NCI-H146 (cell line): ENCODE data around the gene FAM53A.
"Not testable (repeated sequence)": the region's sequence is repeated elsewhere in the genome, so short reads cannot be mapped to it uniquely, and the experiment has no call there.

Source experiments
- DNase-seq: peaks from one replicate; lab custom pipeline; 2025; lab: John Stamatoyannopoulos, UW

FAM53A gene

DNA sequence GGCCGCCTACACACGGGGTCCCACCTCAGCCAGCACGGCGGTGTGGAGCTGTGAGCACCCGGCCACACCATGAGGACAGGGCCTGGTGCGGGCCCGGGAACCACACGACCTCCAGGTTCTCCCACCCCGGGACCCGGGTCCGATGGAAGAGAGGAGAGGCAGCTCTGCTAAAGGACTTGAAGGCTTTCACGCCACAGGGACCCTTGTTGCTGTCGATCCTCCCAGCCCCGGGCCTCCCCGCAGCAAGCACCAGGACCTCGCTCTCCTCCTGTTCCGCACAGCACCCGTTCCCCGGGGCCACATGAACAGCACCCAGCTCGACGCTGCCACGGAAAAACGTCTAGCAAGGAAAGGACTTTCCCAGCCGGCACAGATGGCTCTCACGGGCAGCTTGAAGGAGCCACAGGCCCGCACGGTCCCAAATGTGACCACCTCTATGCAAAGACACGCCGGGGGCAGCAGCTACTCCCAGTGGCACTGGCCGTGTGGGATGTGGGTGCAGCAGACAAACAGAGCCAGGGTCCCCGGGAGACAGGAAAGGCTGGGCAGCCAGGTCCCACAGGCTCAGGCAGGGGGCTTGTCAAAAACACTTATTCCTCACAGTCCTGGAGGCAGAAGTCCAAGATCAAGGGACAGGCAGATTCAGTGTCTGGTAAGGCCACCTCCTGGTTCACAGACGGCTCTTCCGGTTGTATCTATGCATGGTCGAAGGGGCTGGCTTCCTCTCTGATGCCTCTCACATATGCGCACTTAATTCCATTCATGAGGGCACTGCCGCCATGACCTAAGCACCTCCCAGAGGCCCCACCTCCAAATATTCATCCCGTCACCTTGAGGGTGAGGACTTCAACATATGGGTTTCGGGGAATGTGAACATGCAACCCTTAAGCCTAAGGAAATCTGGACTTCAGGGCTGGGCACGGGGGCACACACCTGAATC is 24.7 kb downstream of the FAM53A start:
- no peak for DNase-seq

DNA sequence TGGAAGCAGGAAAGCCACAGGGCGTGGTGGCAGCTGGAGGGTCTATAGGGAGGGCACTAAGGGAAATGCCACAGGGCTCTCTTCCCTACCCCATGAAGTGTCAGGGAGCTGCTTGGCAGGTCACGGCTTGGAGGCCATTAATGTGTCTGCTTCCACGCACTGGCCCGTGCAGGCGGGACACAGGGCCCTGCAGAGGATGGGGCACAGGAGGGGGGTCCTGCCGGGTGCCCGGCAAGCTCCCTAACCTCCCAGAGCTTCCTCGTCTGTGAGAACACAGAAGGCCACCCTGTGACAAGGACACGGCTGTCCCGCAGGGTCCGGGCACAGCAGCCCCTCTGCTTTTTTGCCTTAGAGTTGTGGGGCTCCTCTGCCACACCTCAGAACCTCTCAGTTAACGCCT is 25.5 kb downstream of the FAM53A start:
- no peak for DNase-seq

DNA sequence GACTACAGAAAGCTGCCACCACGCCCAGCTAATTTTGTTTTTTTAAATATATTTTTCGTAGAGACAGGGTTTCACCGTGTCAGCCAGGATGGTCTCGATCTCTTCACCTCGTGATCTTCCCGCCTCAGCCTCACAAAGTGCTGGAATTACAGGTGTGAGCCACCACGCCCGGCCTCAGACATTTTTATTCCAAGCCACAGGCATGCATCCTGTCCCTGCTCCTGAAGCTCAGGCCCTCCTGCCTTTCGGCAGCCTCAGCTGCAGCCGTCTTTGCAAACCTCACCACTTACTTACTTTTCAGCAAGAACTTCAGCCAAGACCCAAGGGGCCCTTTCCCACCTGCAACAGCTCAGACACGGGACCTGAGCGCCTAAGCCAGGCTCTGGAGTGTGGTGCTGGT is 26.0 kb downstream of the FAM53A start:
- no peak for DNase-seq

DNA sequence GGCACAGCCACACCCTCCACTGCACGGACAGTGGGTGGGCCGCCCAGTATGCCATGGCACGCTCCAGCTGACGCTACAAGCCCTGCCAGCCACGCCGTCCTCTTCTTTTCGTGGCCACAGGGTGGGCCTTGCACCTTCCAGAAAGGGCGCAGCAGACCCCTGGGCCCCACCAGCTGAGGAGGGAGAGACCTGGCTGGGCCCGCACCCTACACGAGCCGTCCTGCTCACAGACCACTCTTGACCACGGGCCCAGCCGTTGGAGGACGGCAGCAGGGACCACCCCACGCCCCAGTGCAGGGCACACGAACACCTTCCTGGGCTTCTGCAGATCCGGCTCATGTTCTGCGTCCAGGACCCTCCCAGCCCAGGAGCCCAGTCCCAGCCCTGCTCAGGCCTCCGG is 27.1 kb downstream of the FAM53A start:
- DNase-seq: no peak

DNA sequence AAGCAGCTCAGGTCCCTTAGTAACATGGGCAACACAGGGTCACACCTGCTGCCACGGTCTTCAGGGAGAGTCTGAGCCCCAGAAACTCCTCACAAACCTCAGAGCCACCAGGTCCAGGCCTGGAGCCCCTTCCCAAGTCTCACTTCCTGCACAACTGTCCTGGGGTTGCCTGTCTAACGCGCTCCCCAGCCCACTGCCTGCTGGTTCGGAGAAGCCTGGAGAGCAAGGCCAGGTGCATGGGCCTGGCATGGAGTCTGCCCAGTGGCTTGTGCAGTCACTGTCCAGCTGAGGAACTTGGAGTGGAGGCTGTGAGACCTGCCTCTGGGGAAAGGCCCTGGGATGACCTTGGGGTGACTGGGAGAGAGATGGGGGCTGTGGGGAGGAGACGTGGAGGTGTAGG is 28.0 kb downstream of the FAM53A start:
- DNase-seq: no peak

DNA sequence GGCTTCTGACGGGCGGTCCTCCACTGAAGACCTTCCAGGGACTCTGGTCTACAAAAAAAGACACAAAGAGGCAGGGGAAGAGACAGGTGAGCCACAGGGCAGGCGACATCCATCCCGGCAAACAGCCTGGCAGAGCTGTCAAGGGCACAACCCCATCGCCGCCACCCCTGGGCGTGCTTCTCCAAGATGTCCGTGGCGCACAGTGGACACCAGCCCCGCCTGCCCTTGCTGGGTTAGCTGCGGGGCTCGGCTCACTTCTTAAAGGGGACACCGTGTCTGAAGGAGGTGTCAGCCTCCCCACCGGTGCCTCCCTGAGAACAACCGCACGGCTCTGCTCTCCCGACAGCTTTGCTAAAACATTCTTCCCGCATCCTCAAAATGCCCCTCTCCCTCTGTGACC is 28.4 kb downstream of the FAM53A start:
- DNase-seq: no peak

DNA sequence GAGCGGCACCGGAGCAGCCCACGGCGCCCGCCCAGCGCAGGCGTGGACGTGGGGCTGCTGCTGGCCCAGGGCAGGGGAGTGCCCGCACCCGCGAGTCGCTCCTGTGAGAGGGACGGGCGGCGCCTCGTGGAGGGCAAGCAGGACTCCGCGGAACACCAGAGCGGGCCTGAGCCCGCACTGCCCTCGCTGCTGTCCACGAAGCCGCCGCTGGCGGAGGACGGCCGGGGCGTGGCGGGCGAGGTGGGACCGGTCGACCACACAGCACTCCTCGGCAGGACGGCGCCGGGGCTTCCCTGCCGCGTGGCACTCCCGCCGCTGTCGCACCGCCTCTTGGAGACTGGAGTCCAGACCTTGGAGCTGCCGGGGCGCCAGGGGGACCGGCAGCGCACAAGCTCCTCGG is 29.0 kb downstream of the FAM53A start:
- no peak for DNase-seq

DNA sequence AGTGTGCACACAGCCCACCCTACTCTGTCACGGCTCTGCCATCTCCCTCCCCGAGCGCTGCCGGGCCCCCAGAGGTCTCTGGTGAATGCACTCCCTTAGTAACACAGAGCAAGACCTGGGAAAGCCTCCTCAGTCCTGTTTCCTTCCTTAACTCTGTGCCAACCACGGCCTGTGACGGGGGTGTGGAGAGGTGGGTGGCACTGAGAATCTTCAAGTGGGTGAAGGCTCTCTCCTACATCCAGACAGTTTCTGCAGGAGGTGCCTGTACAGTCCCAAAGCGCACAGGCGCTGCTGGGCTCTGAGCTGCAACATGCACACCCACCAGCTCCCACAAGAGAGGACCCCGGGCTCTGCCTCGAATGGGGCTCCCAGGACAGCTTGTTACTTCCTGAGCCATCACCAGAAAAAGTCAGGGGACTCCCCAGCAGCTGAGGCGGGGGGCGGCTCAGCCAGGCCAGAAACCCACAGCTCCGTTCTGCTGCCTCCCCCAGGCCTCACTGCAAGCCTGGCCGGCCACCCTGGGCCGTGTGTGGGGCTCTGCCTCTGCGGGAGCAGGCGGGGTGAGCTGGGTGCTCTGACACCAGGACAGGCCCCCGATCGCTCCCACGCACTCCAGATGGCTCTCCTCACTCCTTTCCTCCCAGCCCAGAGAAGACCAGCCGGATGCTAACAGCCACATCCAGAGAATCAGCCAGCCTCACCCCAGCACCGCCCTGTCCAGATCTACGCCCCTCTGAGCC is 29.7 kb downstream of the FAM53A start:
- DNase-seq: no peak

DNA sequence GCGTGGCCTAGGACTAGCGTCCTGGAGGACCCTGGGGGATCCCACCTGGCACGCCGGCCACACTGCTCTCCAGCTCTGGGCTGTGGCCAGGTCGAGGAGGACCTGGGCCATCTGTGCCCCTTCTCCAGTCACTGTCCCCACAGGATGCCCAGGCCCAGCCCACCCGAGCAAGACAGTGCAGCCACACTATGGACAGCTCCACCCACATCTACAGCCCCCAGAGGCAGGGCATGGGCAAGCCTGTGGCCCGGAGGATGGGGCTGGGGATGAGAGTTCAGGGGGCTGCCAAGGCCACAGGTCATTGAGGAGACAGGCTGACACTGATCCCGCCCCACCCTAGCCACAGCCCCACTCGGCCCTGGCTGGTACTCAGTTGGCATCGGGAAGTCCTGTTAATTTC is 30.3 kb downstream of the FAM53A start:
- DNase-seq: no peak

DNA sequence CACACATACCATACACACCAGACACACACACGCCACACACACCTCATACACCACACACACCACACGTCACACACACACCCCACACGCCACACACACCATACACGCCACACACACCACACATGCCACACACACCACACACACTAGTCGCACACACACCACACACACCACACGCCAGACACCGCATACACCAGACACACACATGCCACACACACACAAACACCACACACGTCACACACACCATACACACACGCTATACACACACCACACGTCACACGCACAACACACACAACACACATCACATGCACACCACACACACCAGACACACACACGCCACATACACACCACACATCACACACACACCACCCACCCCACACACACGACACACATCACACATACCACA is 32.0 kb downstream of the FAM53A start:
- no peak for DNase-seq

DNA sequence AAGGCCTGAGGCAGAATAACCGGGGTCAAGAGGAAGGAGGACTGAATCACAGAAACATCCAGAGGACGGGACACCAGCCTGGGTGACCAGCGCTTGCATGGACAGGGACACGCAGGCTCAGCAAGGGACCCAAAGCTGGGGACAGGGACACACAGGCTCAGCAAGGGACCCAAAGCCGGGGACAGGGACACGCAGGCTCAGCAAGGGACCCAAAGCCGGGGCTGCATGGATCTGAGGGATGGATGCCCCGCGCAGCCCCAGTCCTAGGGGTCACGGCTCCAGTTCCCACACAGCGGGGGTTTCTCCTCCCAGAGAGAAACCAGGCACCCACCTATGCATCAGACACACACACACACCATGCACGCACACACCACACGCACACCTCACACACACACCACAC is 32.5 kb downstream of the FAM53A start:
- no peak for DNase-seq

DNA sequence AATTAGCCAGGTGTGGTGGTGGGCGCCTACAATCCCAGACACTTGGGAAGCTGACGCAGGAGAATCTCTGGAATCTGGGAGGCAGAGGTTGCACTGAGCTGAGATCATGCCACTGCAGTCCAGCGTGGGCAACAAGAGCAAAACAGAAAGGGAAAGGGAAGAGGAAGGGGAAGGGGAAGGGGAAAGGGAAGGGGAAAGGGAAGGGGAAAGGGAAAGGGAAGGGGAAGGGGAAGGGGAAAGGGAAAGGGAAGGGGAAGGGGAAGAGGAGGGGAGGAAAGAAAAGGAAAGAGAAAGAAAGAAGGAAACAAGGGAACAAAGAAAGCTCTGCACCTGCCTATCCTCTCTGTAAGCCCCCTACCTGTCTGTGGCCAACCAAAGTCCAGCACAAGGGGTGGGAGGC is 35.2 kb downstream of the FAM53A start:
- no peak for DNase-seq

DNA sequence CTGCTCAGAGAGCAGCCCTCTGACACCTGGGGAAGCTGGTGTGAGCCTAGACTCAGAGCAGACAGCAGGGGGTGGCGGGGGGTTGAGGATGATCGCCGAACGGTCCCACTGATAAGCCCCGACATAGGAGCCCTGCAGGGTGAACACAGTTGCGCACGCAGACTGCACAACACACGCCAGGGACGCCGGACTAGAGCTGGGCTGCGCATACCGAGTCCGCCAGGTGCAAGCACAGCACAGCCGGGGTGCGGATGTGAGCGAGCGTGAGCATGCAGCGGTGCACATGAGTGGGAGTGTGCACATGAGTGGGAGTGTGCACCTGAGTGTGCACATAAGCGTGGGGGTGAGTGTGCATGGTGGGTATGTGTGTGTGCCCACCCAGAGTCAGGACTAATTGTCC is 36.7 kb downstream of the FAM53A start:
- DNase-seq: no peak

DNA sequence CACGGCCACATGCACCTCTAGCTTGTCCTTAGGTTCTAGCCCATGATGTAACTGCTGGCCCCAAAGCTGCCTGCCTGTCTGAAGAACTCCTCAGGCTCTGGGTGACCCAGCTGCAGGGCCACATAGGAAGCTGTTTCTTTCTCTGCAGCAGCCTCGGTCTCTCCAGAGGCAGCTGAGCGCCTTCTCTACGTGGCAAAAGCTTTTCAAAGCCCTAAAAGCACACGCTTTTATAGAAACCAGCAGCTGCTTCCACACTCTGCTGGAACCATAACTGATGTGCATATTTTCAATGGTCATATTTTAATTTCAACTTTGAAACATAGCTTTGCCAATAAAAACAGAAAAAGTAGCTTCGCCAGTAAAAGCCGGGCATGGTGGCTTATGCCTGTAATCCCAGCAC is 37.4 kb downstream of the FAM53A start:
- no peak for DNase-seq

DNA sequence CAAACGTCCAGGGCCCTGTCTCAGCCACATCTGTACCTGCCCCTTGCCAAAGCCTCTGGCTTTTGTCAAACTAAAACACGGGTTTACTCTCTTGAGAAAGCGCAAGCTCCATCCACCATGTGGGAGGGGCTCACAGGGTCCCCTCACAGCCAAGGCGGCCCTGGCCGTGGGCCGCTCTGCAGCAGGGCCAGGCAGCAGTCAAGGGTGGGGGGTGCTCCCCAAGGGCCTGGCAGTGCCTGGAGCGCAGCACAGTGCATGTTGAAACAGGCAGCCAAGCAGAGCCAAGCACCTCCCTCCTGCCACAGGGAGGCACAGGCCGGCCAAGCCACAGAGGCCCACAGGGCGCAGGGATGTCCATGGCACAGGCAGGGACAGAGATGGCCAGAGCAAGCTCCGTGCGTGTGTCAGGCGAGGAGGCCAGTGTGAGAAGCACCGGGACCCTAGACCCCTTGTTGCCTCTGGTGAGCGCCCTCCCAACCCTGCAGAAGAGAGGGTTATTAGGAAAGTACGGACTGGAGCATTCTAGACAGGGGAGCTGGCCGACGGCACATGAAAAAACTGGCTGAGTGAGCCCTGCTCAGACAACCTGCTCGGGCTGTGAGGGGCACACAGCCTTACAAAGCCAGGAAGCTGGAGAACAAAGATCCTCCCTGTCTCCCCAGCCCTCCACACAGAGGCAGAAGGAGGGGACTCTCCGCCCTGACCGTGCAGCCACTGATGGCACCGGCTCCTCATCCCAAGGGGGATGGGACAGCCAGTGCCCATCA is 39.0 kb downstream of the FAM53A start:
- no peak for DNase-seq

DNA sequence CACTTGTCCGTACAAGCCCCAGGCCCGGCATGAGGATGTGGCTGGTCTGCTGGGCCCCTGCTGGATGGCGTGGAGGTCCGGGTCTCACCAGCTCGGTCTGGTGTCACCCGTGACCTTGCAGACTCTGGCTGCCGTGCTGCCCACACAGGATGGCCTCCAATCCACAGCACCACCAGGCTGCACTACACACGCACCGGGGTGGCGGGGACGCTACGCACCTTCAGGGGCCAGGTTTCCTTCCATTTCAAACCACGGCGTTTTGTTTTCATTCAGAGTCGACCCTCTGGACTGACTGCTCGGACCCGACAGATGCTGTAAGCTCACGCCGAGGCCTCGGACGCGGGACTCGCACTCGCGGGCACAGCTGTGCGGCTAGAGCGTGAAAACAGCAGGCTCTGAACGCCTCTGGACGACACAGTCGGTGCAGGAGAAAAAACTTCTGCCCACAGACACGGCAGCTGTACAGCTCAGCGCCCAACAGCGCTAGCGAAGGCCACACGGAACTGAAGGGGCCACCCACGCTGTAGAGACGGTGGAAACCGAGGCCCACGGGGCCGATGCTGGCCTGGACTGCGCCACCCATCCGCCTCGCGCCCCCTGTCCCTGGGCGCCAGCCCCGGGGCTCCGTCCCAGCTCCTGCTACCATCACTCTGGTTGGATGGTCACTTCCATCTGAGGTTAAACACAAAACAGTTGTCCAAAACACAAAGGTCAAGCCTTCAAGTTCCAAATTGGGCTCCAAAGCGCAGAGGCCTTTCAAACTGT is 40.0 kb downstream of the FAM53A start:
- no peak for DNase-seq

DNA sequence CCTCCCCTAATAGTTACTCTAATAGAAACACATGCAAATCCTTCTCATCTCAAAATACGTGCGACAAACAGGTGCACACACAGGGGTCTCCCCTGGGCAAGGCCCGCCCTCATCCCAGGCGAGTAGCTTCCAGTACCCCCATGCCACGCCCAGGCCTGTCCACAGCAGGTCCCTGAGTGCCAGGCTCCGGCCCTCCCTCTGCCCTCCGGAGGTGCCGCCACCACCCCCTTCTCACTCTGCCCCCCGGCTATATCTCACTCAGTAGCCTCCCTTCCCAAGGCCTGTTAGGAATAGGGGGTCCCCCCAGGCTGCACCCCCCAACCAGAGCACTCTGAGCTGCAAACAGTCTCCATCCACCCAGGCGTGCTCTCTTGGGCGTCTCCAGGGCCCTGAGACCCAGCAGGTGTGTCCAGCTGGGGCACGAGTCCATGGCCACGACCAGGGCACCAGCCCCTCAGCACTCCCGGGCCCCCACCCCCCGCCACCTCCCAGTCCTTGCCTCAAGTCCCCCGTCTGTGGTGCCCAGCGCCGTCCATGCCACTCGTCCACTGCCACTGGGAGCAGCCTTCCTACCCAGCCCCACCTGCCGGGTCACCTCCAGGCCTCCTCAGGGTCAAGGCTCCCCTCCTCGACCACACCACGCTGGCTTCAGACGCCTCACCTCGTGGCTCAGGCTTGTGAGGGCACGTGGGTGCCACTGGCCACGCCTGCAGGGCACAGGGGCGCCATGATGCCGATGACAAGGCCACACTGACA is 41.7 kb downstream of the FAM53A start:
- DNase-seq: no peak

DNA sequence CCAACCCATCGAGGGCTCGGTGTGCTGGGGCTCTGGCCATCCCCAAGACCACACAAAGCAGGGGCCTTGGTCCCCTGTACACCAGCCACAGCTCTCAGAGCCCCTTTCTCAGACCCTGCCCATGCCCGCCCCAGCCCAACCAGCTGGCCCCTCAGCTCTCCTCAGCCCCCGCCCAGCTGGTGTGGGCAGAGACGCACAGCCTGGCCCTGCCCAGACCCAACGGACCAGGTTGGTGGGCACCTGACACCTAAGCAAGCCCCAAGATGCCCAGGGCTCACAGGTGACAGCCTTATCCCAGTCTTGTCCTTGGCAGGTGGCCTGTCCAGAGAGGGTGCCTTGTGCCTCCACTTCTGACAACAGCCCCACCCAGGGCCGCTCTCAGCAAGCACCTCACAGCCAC is 42.4 kb downstream of the FAM53A start:
- DNase-seq: no peak

DNA sequence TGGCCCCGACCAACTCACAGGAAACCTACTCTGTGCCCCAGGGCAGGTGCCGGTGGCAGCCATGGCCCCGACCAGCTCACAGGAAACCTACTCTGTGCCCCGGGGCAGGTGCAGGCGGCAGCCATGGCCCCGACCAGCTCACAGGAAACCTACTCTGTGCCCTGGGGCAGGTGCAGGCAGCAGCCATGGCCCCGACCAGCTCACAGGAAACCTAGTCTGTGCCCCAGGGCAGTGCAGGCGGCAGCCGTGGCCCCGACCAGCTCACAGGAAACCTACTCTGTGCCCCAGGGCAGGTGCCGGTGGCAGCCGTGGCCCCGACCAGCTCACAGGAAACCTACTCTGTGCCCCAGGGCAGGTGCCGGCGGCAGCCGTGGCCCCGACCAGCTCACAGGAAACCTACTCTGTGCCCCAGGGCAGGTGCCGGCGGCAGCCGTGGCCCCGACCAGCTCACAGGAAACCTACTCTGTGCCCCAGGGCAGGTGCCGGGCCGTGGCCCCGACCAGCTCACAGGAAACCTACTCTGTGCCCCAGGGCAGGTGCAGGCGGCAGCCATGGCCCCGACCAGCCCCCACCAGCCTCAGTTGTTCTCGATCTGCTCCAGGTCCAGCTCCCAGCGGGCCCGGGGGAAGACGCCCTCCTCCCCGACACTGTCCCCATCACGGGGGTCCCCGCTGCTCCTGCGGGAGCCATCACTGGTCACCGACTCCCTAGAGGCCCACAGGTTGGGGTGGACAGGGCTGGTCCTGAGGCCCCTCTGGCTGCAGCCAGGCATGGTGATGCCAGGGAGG is 43.2 kb downstream of the FAM53A start:
- not testable (repeated sequence) for DNase-seq

DNA sequence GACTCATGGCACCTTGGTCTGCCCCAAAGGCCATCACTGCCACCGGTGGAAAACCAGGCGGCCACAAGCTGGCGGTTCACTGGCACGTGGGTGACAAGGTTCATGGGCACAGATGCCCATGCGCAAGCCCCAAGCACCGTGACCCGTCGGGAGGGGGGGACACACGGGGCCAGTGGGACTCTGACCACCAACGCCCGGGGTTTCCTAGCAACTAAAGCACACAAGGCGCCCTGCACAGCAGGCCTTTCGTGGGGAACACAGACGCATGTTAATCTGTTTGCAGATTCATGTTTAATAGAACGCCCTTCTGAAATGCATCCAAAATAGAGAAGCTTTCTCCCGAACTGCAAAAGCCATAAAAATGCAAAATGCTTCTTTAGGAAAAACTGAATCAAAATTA is 43.9 kb downstream of the FAM53A start:
- DNase-seq: no peak
